Heart left ventricle (tissue), 16 donors: ENCODE results near the gene MYBPC2. TPM values are rescaled to one million over a fixed set of nuclear protein-coding genes. Genes with fewer than 3 reads are reported as not detected.

Source experiments
- ATAC-seq, 4 donors: fragments of 200-7000 bp; cut with Tn5 transposase; one replicate each; pipeline ENCODE4 v1.9.1; 2020 to 2022; ENCODE audit warnings: moderate library complexity in 4 of 4, mild to moderate bottlenecking in 3 of 4, moderate number of reproducible peaks in 1 of 4
- DNase-seq, 5 donors: peaks; one replicate each; pipeline ENCODE4 v3.0.0-alpha.2; 2020
- H3K27ac ChIP-seq, 12 donors: fragments of 200-600 bp; sonication (generic) in 4 of 12; one replicate each; pipeline versions ENCODE4 v1.5.0 to v1.8.0; 2016 to 2022; ENCODE audit warnings: mild to moderate bottlenecking in 2 of 12
- H3K27me3 ChIP-seq, 9 donors: fragments of 200-600 bp; sonication (generic) in 2 of 9; one replicate each; pipeline versions ENCODE4 v1.5.1 to v1.8.0; 2016 to 2022; ENCODE audit warnings: mild to moderate bottlenecking in 3 of 9
- H3K36me3 ChIP-seq, 9 donors: fragments of 200-600 bp; sonication (generic) in 2 of 9; one replicate each; pipeline versions ENCODE4 v1.5.0 to v1.8.0; 2018 to 2022; ENCODE audit warnings: mild to moderate bottlenecking in 2 of 9
- H3K4me1 ChIP-seq, 12 donors: fragments of 200-600 bp; sonication (generic) in 4 of 12; one replicate each; pipeline versions ENCODE4 v1.5.0 to v1.8.0; 2016 to 2022; ENCODE audit warnings: mild to moderate bottlenecking in 3 of 12
- H3K4me3 ChIP-seq, 12 donors: fragments of 200-600 bp; sonication (generic) in 4 of 12; one replicate each; pipeline versions ENCODE4 v1.5.0 to v1.8.0; 2017 to 2022; ENCODE audit warnings: mild to moderate bottlenecking in 9 of 12, moderate library complexity in 4 of 12
- H3K9me3 ChIP-seq, 12 donors: fragments of 200-600 bp; sonication (generic) in 4 of 12; one replicate each; pipeline versions ENCODE4 v1.5.0 to v1.8.0; 2016 to 2022; ENCODE audit warnings: mild to moderate bottlenecking in 1 of 12
- POLR2A ChIP-seq, 2 donors: fragments of 450-650 bp; IDR thresholded peaks; one replicate each; pipeline ENCODE4 v1.6.1; 2017; ENCODE audit warnings: antibody characterized with exemption in 2 of 2, mild to moderate bottlenecking in 2 of 2, moderate library complexity in 2 of 2
- WGBS, 4 donors: extraction: QIAGEN DNeasy Blood & Tissue Kit in 2 of 4; methylation state at CpG; one replicate each; pipeline versions ENCODE4 v1.1.5 to v1.1.7; 2013 to 2018; 5-methylcytosine and 5-hydroxymethylcytosine counted together
- intact Hi-C, 10 donors: fragments of 100-400 bp; cut with DNase I; formaldehyde crosslinking; loops; one replicate each; pipeline versions ENCODE4 v1.11.1 to v1.14.2; 2022
- polyA plus RNA-seq, 2 donors: library from polyadenylated mRNA; stranded (reverse); fragments of 200-250 nt; gene quantifications; one replicate each; pipeline ENCODE4 v1.2.3, GENCODE V29; 2013
- total RNA-seq, 9 donors: library from RNA; depleted of rRNA in 2 of 9; stranded (reverse); fragments of >200 nt in 2 of 9; fragmentation: NEBNext Ultra II Directional in 3 of 9; extraction: Animal tissue kit (Norgen Biotek cat#: 25700) in 3 of 9; gene quantifications; one replicate each; pipeline versions ENCODE4 v1.1.0 to v1.2.4, GENCODE V29; 2016 to 2023
- TF ChIP-seq, protein P1 (sequence below), 12 donors: fragments of 200-600 bp; sonication (generic) in 4 of 12; IDR thresholded peaks; one replicate each; pipeline versions ENCODE4 v1.5.0 to v1.8.0; 2018 to 2022; ENCODE audit warnings: antibody characterized with exemption in 12 of 12, mild to moderate bottlenecking in 5 of 12
- donor health status: ischemic (EF 13 %, LVEDD 7.1; RV severe dilation, severe dysfunction).
- donor health status: healthy with polysubstance abuse.
- donor health status: DM: no; HTN: yes; CAD: no.
- donor health status: DM: no; HTN: no; CAD: no.
- donor health status: ischemic (EF 25% LVEDD 6.9; RV normal size, moderate dysfunction).
- donor health status: ischemic (EF 25% LVEDD 5.7; RV mildly dilated, moderate dysfunction).
- donor health status: healthy.
- donor health status: DM: yes; HTN: yes; CAD: no.
- donor health status: ischemic (EF 35%, LVEDD 5.7; RV mildly dilated, moderate dysfunction).
- donor health status: nonischemic (EF 11% LVEDD 7.7; RV severe dilation, severe dysfunction).
- donor health status: DM: yes; HTN: yes; CAD: no.
- donor health status: PGD.
- donor health status: ischemic (EF 29% LVEDD 5.4; RV normal size, mild dysfunction).
- donor health status: nonischemic (EF 23%, LVEDD 6.1; RV moderate dilation, normal function).

MYBPC2 gene
- total and polyA plus RNA-seq, 11 donors = 0.09 to 0.35 (median 0.28) TPM; not detected in 8

DNA sequence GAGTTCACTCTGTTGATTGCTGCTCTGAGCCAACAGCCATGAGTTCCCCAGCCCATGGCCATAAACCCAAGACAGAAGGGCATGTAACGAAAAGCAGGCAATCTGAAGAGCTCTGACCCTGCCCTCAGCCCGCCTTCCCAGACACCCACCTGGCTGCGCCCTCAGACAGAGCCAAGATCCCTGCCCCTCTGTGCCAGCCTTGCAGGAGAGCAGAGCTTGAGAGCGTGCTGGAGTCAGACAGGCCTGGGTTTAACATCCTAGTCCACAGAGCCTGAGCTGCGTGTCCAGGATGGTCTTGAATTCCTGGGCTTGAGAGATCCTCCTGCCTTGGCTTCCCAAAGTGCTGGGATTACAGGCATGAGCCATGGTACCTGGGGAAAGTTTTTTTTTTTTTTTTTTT, 24.6 kb downstream of the MYBPC2 start:
- Histone ChIP-seq H3K4me3 (no peak overlapping the region), H3K27ac (no peak overlapping the region), H3K9me3 (no peaks in the 10 kb centered on the region), H3K36me3 (no peaks in the 10 kb centered on the region), H3K4me1 (no peaks in the 10 kb centered on the region), H3K27me3 (peaks cover 3 to 49% (median 19%) of the 10 kb centered on the region in 9 donors)
- intact Hi-C loops = no loop called here
- DNase-seq = no peak
- WGBS, 4 donors = 75 to 96% (median 86%) methylated on average over 4 to 5 of the region's 5 CpGs
- TF ChIP-seq, protein P1, sequence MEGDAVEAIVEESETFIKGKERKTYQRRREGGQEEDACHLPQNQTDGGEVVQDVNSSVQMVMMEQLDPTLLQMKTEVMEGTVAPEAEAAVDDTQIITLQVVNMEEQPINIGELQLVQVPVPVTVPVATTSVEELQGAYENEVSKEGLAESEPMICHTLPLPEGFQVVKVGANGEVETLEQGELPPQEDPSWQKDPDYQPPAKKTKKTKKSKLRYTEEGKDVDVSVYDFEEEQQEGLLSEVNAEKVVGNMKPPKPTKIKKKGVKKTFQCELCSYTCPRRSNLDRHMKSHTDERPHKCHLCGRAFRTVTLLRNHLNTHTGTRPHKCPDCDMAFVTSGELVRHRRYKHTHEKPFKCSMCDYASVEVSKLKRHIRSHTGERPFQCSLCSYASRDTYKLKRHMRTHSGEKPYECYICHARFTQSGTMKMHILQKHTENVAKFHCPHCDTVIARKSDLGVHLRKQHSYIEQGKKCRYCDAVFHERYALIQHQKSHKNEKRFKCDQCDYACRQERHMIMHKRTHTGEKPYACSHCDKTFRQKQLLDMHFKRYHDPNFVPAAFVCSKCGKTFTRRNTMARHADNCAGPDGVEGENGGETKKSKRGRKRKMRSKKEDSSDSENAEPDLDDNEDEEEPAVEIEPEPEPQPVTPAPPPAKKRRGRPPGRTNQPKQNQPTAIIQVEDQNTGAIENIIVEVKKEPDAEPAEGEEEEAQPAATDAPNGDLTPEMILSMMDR (IDR thresholded peaks at IDR 0.05) = no peak
- no peak for TF ChIP-seq POLR2A (IDR thresholded peaks at IDR 0.05)
- ATAC-seq = no peak

DNA sequence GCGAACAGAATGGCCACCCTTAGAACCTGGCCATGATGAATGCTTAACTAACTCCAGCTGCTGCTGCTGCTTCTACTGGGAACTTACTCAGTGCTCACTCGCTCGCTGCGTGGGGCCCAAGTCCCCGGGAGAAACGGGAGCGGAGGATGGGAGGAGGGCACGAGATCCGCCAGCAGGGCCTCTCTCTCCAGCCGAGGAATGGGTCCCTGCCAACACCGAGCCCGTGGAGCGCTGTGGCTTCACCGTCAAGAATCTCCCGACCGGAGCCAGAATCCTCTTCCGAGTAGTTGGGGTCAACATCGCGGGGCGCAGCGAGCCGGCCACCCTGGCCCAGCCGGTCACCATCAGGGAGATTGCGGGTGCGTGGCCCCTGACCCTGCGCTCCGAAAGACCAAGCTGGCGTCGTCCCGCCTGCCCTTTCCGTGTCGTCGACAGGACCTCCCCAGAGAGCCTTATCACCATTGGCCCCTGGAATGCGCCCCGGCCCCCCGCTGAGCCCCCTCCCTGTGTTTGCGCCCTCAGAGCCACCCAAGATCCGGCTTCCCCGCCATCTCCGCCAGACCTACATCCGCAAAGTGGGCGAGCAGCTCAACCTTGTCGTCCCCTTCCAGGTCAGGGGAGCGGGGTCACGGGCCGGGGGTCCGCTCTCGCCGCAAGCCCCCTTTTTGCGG, 25.8 kb downstream of the MYBPC2 start:
- DNase-seq (no peak), ATAC-seq (no peak)
- Histone ChIP-seq H3K4me3 (no peak overlapping the region), H3K36me3 (no peaks in the 10 kb centered on the region), H3K27me3 (peaks cover 3 to 48% (median 19%) of the 10 kb centered on the region in 9 donors), H3K4me1 (no peaks in the 10 kb centered on the region), H3K9me3 (no peaks in the 10 kb centered on the region), H3K27ac (no peak overlapping the region)
- intact Hi-C loops = no loop called here
- TF ChIP-seq, protein P1 (IDR thresholded peaks at IDR 0.05) = no peak
- WGBS, 4 donors = 27 to 50% (median 39%) methylated on average over 16 to 50 of the region's 50 CpGs

GRCh38 chr19:50459067-50459456, 26.4 kb downstream of the MYBPC2 start:
- TF ChIP-seq, protein P1 (IDR thresholded peaks at IDR 0.05) = no peak
- no peak for TF ChIP-seq POLR2A (IDR thresholded peaks at IDR 0.05)
- Histone ChIP-seq H3K27ac (no peak overlapping the region), H3K36me3 (no peaks in the 10 kb centered on the region), H3K9me3 (no peaks in the 10 kb centered on the region), H3K4me1 (no peaks in the 10 kb centered on the region), H3K4me3 (no peak overlapping the region), H3K27me3 (peaks cover 3 to 51% (median 19%) of the 10 kb centered on the region in 9 donors)
- no peak for ATAC-seq
- 58 to 84% (median 65%) methylated on average over 13 to 32 of the region's 32 CpGs for WGBS, 4 donors
- intact Hi-C loops = no loop called here
- DNase-seq = no peak

DNA sequence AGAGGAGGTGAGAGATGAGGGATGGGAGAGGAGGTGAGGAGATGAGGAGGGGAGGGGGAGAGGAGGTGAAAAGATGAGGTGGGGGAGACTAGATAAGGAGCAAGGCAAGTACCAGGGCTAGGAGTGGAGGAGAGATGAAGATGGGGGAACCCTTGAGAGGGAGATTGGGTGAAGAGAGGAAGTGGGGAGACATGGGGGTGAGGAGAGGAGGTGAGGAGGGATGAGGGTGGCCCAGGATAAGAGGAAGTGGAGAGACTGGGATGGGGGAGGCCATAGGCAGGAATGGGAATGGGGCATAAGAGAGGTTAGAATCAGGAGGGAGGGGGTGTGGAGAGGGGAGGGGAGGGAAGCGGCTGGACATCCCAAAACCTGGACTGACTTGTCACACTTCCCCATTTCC, 26.9 kb downstream of the MYBPC2 start:
- H3K4me3 ChIP-seq = no peak overlapping the region
- no peaks in the 10 kb centered on the region for H3K9me3 ChIP-seq
- ATAC-seq (no peak), DNase-seq (no peak)
- intact Hi-C loops = loop anchor here in 7 of 10 donors (2.0 to 5.0 kb wide), 3 partner anchors 91 to 103 kb away; partner anchors contain the start of gene NAPSA (in 3 of the 7)
- WGBS, 4 donors = 36 to 82% (median 68%) methylated on average over 1 of the region's 1 CpG
- H3K27me3 ChIP-seq = peaks cover 3 to 56% (median 19%) of the 10 kb centered on the region in 9 donors
- H3K4me1 ChIP-seq = no peaks in the 10 kb centered on the region
- no peaks in the 10 kb centered on the region for H3K36me3 ChIP-seq
- H3K27ac ChIP-seq = no peak overlapping the region
- no peak for TF ChIP-seq POLR2A (IDR thresholded peaks at IDR 0.05)
- TF ChIP-seq, protein P1 (IDR thresholded peaks at IDR 0.05) = no peak
